Caki2 (cell line): ENCODE results near the gene PDZK1IP1. TPM values are rescaled to one million over a fixed set of nuclear protein-coding genes. Genes with fewer than 3 reads are reported as not detected.

Source experiments
- DNase-seq: peaks from one replicate; pipeline ENCODE4 v3.0.0-alpha.2; 2015; ENCODE audit warnings: low read depth
- in situ Hi-C: cut with HindIII; loops from 2 replicates; pipeline ENCODE4 v1.10.0; 2016; ENCODE audit warnings: low sequenced_read_pairs, low pct_unique_long_range_greater_than_20kb, mixed read lengths
- total RNA-seq: library from RNA; depleted of rRNA; stranded (reverse); fragments of >200 nt; shearing (Covaris generic); gene quantifications from 2 replicates; pipeline ENCODE4 v1.2.3, GENCODE V29; 2014; ENCODE audit warnings: low replicate concordance

PDZK1IP1 gene
- total RNA-seq, 1 experiment from 2014 or later = 371 TPM

- no peak for DNase-seq
These were observed 35.7 kb upstream of the PDZK1IP1 start for GRCh38 chr1:47225430-47226100.

GRCh38 chr1:47224676-47225399 is 35.0 kb upstream of the PDZK1IP1 start:
- in situ Hi-C loops = no loop called here

More at GRCh38 chr1:47225430-47226100, 35.7 kb upstream of the PDZK1IP1 start:
- in situ Hi-C loops = no loop called here

GRCh38 chr1:47223921-47224675 is 34.3 kb upstream of the PDZK1IP1 start:
- in situ Hi-C loops = no loop called here
- no peak for DNase-seq

More at GRCh38 chr1:47224676-47225399, 35.0 kb upstream of the PDZK1IP1 start:
- DNase-seq = no peak

- no peak for DNase-seq
- in situ Hi-C loops = no loop called here
These were observed 33.5 kb upstream of the PDZK1IP1 start for GRCh38 chr1:47223174-47223920.

GRCh38 chr1:47222476-47222875 is 32.6 kb upstream of the PDZK1IP1 start:
- no peak for DNase-seq
- in situ Hi-C loops = no loop called here

GRCh38 chr1:47219590-47220220 is 29.9 kb upstream of the PDZK1IP1 start:
- in situ Hi-C loops = no loop called here
- DNase-seq = no peak

GRCh38 chr1:47219001-47219400 is 29.2 kb upstream of the PDZK1IP1 start:
- in situ Hi-C loops = no loop called here
- DNase-seq = no peak

- in situ Hi-C loops = no loop called here
- no peak for DNase-seq
These were observed 26.6 kb upstream of the PDZK1IP1 start for GRCh38 chr1:47216278-47217059.

- no peak for DNase-seq
- in situ Hi-C loops = no loop called here
These were observed 25.9 kb upstream of the PDZK1IP1 start for GRCh38 chr1:47215713-47216112.

- no peak for DNase-seq
- in situ Hi-C loops = no loop called here
These were observed 24.7 kb upstream of the PDZK1IP1 start for GRCh38 chr1:47214549-47214948.

GRCh38 chr1:47213230-47213963 is 23.6 kb upstream of the PDZK1IP1 start:
- in situ Hi-C loops = no loop called here
- DNase-seq = no peak

- no peak for DNase-seq
- in situ Hi-C loops = no loop called here
These were observed 22.9 kb upstream of the PDZK1IP1 start for GRCh38 chr1:47212636-47213229.

GRCh38 chr1:47211796-47212269 is 22.0 kb upstream of the PDZK1IP1 start:
- no peak for DNase-seq
- in situ Hi-C loops = no loop called here

GRCh38 chr1:47210666-47211065 is 20.8 kb upstream of the PDZK1IP1 start:
- no peak for DNase-seq
- in situ Hi-C loops = no loop called here

GRCh38 chr1:47209725-47210325 is 20.0 kb upstream of the PDZK1IP1 start:
- in situ Hi-C loops = no loop called here
- DNase-seq = no peak

GRCh38 chr1:47209091-47209490 is 19.3 kb upstream of the PDZK1IP1 start:
- in situ Hi-C loops = no loop called here
- no peak for DNase-seq
